GM21390 (cell line): ENCODE measurements around the gene NOP9.

Experiments used
- ATAC-seq: cut with Tn5 transposase; IDR thresholded peaks from one replicate; pipeline ENCODE4 v1.9.1; 2021; ENCODE audit not compliant: unreplicated experiment

NOP9 gene

GRCh38 chr14:24280797-24281460 lies 18.7 kb upstream of the NOP9 start:
- ATAC-seq: no peak

DNA sequence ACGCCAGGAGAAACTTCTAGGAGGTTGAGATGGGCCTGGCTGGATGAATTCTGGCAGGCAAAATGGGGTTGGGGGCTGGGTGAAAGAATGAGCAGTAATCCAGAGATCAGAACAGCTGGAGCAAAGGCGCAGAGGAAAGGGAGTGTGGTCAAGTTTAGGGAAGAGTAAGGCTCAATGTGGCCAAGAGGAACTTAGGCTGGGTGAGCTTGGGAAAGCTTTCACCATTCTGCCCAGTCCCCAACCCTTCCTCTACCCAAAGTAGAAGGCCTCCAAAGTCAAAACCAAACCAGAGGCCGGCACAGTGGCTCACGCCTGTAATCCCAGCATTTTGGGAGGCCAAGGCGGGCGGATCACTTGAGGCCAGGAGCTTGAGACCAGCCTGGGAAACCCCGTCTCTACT lies 18.0 kb upstream of the NOP9 start:
- no peak for ATAC-seq

GRCh38 chr14:24282736-24283135 lies 16.9 kb upstream of the NOP9 start:
- no peak for ATAC-seq

- ATAC-seq: no peak
Measured at GRCh38 chr14:24283796-24284460, 15.7 kb upstream of the NOP9 start.

GRCh38 chr14:24284501-24285035 lies 15.1 kb upstream of the NOP9 start:
- ATAC-seq: no peak

DNA sequence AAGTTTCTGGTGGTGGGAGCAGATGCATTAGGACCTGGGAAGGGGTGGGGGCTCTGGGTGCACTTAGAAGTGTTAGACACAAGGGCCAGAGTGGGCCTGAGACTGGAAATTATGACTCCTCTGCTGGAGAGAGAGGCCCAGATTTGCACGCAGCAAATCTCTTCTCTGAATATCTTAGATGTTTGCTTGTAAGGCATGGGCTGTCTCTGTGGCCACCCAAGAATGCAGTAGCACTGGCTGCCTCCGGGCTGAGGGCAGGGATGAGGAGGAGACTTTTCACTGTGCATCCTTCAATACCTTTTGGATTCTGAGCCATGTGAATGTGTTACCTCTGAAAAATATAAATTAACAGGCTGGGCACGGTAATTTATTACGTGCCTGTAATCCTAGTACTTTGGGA lies 14.3 kb upstream of the NOP9 start:
- no peak for ATAC-seq

GRCh38 chr14:24286996-24287395 lies 12.7 kb upstream of the NOP9 start:
- ATAC-seq: no peak

GRCh38 chr14:24289649-24290280 lies 9.9 kb upstream of the NOP9 start:
- peak; percentile 80 for ATAC-seq

DNA sequence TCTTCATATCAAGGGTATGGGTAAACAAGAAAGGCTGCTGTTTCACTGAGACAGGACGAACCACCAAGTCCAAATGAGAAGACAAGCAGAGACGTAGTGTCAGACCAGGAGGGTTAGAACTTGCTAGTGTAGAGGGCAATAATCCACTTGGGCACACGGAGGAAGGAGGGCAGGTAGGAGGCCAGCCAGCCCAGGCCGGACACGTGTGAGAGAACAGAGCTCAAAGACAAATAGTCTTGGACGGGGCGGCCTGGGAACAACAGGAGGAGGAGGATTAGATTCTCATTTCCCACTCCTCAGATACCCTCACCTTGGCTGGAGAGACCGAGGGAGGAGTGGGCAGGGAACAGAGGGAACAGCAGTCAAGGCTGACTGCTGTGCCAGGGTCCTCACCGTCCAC lies 8.9 kb upstream of the NOP9 start:
- ATAC-seq: no peak

GRCh38 chr14:24291446-24292117 lies 8.1 kb upstream of the NOP9 start:
- no peak for ATAC-seq

DNA sequence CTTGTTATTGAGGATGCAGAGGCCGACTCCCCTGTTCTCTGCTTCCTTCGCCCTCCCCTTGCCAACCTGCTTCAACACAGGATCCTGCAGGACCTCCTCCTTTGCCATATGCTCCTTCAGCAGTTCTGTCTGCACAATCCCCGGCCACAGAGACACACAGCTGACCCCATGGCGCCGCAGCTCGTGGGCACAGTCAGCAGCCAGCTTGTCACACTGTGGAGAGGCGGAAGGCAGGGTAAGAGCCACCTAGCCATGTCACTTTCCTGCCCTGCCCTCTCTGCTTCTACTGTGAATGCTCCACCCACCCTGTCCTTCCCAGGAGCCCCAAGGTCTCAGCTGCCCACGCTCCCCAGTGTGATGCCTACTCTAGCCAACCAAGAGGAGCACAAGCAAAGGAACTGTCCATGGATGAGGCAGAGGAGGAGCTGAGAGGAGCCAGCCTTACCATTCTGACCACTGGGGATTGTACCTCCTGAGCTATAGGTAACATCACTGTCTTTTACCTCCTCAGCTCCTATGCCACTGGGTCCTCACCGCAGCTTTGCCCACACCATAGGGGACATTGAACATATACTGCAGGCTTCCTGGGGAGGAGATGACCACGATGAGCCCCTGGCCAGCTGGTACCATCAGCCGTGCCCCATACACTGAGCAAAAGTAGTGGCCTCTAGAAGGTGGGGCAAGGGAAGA lies 7.4 kb upstream of the NOP9 start:
- ATAC-seq: no peak

GRCh38 chr14:24293525-24293924 lies 6.1 kb upstream of the NOP9 start:
- ATAC-seq: no peak

- ATAC-seq: peak; percentile 44
Measured at GRCh38 chr14:24296341-24297157, 3.1 kb upstream of the NOP9 start.

DNA sequence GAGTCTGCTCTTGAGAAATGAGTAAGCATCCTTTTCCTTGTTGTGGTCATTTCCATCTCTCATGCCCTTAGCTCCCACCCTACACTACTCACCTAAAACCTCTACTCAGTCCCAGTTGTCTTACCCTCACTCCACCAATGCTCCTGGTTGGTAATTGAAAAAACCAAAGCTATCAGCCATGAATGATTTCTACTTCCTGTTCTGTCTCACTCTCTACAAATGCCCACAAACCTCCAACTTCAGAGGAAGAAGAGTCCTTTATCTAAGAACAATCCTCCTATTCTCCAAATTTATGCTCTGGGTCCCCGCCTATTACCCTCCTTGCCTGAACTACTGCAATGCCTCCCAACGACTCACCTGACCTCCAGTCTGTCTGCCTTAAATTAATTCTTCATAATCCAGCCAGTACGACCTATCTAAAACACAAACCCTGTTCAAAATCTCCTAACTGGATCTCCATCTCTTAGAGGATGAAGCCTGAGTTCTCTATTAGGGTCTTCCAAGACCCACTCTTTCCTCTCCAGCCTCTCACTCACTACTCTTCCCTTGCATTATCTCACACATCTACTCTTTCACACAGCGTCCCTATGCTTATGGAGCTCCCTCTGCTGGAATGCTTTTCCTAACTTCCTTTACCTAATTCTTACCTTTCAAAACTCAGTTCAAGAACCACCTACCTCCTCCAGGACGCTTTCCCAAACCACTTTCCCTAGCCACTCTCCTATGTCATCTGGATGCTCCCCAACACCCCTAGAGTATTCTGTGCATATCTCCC lies 2.3 kb upstream of the NOP9 start:
- ATAC-seq: peak; percentile 13

DNA sequence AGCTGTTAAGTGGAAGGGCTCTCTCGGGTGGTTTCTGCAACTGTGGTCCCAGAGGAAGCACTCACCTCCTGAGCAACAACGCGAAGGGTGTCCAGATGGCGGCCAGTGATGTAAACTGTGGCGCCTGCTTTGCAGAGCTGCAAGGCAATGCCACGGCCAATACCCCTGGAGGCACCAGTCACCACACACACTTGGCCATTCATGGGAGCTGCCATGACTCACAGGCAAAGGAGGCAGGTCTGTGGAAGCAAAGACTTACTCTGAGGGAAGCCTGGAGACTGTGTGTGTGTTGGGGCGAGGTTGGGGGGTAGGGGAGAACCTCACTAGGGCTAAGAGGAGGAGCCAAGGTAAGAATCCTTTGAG lies 777 bp upstream of the NOP9 start:
- no peak for ATAC-seq

DNA sequence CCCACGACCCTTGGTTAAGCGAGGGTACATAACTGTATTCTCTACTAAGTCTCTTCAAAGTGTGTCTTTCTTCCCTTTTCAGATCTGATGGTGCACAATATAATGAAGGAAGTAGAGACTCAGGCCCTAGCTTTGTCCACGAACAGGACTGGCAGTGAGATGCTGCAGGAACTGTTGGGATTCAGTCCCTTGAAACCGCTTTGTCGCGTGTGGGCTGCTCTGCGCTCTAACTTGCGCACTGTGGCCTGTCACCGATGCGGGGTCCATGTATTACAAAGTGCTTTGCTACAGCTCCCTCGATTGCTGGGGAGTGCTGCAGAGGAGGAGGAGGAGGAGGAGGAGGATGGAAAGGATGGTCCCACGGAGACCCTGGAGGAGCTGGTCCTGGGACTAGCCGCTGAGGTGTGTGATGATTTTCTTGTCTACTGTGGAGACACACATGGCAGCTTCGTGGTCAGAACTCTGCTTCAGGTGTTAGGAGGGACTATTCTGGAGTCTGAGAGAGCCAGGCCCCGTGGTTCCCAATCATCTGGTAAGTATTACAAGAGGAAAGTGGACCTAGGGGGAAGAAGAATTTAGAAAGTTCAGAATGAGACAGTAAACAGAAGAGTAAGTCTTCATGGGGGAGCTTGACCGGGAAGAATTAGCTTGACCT lies 803 bp downstream of the NOP9 start:
- ATAC-seq: no peak

- ATAC-seq: no peak
Measured at GRCh38 chr14:24304019-24304387, 4.4 kb downstream of the NOP9 start.

- ATAC-seq: no peak
Measured at GRCh38 chr14:24307156-24307574, 7.5 kb downstream of the NOP9 start.
